ENCODE results near the gene SLC2A10. TPM values are rescaled to one million over a fixed set of nuclear protein-coding genes. Genes with fewer than 3 reads are reported as not detected.

The SLC2A10 gene
- total and polyA plus RNA-seq, 2 donors (not counting 3 experiments of a cell fraction or from before 2014, with no cell fraction given), result 11.2 to 13.6 TPM

- dilution Hi-C loops (cut with MboI; ENCODE audit: extremely low pct_ligation_motif_present, low sequenced_read_pairs) (no loop called here), intact Hi-C loops (cut with micrococcal nuclease) (no loop called here)
- H3K4me1 ChIP-seq (ENCODE audit: control insufficient read depth, extremely low read depth, insufficient read depth, low read length), result peaks cover 2% of the 10 kb centered on the region
- no peaks in the 10 kb centered on the region for H3K9me3 ChIP-seq (replicated peaks; ENCODE audit: control insufficient read depth, insufficient read depth, low read length)
- H3K4me2 ChIP-seq (ENCODE audit: insufficient read depth, low read length), result no peak overlapping the region
- H3K9me1 ChIP-seq (replicated peaks; ENCODE audit: control insufficient read depth, extremely low read depth, insufficient read depth, low read length), result no peaks in the 10 kb centered on the region
- peaks cover 0 to 1% of the 10 kb centered on the region in 2 experiments for H3K36me3 ChIP-seq (ENCODE audit: control insufficient read depth in 2 of 2, extremely low read depth in 1 of 2, insufficient read depth in 2 of 2, low read length in 2 of 2)
- H3K4me3 ChIP-seq (replicated peaks in 1 of 3; ENCODE audit: insufficient read depth in 1 of 3, low read depth in 1 of 3, low read length in 3 of 3), result no peak overlapping the region
- no peaks in the 10 kb centered on the region for H3K79me2 ChIP-seq (ENCODE audit: control insufficient read depth, insufficient read depth, low read length)
- DNase-seq (ENCODE audit: low read depth, low spot score) (no peak), FAIRE-seq (no peak)
- no TSS peak for BruUV-seq (replicated peaks)
- H3K9ac ChIP-seq (replicated peaks; ENCODE audit: extremely low read depth, insufficient read depth, low read length), result no peak overlapping the region
- no peak overlapping the region for H3K27ac ChIP-seq (ENCODE audit: insufficient read depth, low read depth, low read length)
- TF ChIP-seq, protein P1, sequence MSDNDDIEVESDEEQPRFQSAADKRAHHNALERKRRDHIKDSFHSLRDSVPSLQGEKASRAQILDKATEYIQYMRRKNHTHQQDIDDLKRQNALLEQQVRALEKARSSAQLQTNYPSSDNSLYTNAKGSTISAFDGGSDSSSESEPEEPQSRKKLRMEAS (IDR thresholded peaks at IDR 0.05; ENCODE audit: insufficient read depth, insufficient read length), result no peak
- TF ChIP-seq POLR2A (IDR thresholded peaks at IDR 0.05; ENCODE audit: low read depth, low read length) (no peak), EZH2 (IDR thresholded peaks at IDR 0.05; ENCODE audit: borderline replicate concordance, low read depth, low read length, severe bottlenecking) (no peak), GATA2 (IDR thresholded peaks at IDR 0.05; ENCODE audit: insufficient read depth, insufficient read length, low read depth, low read length) (no peak), POLR2AphosphoS5 (IDR thresholded peaks at IDR 0.05; ENCODE audit: insufficient read depth, low read depth, low read length) (no peak), MYC (IDR thresholded peaks at IDR 0.05; ENCODE audit: low read depth, low read length) (no peak), FOS (IDR thresholded peaks at IDR 0.05; ENCODE audit: borderline replicate concordance, insufficient read depth, low read length) (no peak), JUN (IDR thresholded peaks at IDR 0.05; ENCODE audit: borderline replicate concordance, insufficient read depth, insufficient read length, low read depth) (no peak)
- TF ChIP-seq, protein P2, sequence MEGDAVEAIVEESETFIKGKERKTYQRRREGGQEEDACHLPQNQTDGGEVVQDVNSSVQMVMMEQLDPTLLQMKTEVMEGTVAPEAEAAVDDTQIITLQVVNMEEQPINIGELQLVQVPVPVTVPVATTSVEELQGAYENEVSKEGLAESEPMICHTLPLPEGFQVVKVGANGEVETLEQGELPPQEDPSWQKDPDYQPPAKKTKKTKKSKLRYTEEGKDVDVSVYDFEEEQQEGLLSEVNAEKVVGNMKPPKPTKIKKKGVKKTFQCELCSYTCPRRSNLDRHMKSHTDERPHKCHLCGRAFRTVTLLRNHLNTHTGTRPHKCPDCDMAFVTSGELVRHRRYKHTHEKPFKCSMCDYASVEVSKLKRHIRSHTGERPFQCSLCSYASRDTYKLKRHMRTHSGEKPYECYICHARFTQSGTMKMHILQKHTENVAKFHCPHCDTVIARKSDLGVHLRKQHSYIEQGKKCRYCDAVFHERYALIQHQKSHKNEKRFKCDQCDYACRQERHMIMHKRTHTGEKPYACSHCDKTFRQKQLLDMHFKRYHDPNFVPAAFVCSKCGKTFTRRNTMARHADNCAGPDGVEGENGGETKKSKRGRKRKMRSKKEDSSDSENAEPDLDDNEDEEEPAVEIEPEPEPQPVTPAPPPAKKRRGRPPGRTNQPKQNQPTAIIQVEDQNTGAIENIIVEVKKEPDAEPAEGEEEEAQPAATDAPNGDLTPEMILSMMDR (IDR thresholded peaks at IDR 0.05; ENCODE audit: extremely low read depth in 1 of 2, insufficient read depth in 1 of 2, low read depth in 1 of 2, low read length in 2 of 2), result no peak
- CTCF ChIA-PET, result no interaction called here
- POLR2A ChIA-PET, result no interaction called here
- no peaks in the 10 kb centered on the region for H3K27me3 ChIP-seq (ENCODE audit: control insufficient read depth in 2 of 2, insufficient read depth in 2 of 2, low read length in 2 of 2)
- no peaks in the 10 kb centered on the region for H4K20me1 ChIP-seq (replicated peaks; ENCODE audit: control insufficient read depth, extremely low read depth, insufficient read depth, low read length)
- no peak overlapping the region for H2AFZ ChIP-seq (ENCODE audit: low read depth, low read length)
Observed at GRCh38 chr20:46715292-46715756, 5.9 kb downstream of the SLC2A10 start.

Data from endothelial cell of umbilical vein (primary cell).